GM12892 (cell line): ENCODE results near the gene CRIM1.

Experiments
- POLR2A ChIP-seq: IDR thresholded peaks from 2 replicates; pipeline ENCODE4 v1.6.1; 2011; ENCODE audit warnings: low read depth, low read length, control low read depth
- POLR2AphosphoS5 ChIP-seq: IDR thresholded peaks from 2 replicates; pipeline ENCODE4 v1.6.1; 2011; ENCODE audit warnings: low read depth, low read length, control low read depth
- TAF1 ChIP-seq: IDR thresholded peaks from 2 replicates; pipeline ENCODE4 v1.6.1; 2011; ENCODE audit warnings: low read depth, mild to moderate bottlenecking, control low read depth, low read length, borderline replicate concordance

- no peak for TF ChIP-seq POLR2A
- TF ChIP-seq POLR2AphosphoS5 = no peak
- no peak for TF ChIP-seq TAF1
Measured at GRCh38 chr2:36556842-36557241, 201.3 kb downstream of the CRIM1 start.
